Epidermal melanocyte (primary cell): ENCODE data around the gene STAMBP.
"Not testable (repeated sequence)": the region's sequence is repeated elsewhere in the genome, so short reads cannot be mapped to it uniquely, and the experiment has no call there.

Experiments used
- DNase-seq: peaks from one replicate; pipeline ENCODE4 v3.0.0; 2011; ENCODE audit warnings: low spot score; ENCODE audit not compliant: insufficient read length

STAMBP gene

DNA sequence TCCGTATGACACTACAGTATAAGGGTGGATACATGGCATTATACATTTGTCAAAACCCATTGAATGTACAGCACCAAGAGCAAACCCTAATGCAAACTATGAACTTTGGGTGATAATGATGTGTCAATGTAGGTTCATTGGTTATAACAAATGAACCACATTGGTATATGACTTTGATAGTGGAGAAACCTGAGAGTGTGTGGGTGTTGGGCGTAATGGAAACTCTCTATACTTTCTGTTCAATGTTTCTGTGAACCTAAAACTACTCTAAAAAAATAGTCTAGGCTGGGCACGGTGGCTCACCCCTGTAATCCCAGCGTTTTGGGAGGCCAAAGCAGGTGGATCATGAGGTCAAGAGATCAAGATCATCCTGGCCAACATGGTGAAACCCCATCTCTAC lies 57.6 kb downstream of the STAMBP start:
- DNase-seq, result no peak

GRCh38 chr2:73887596-73888353 lies 59.0 kb downstream of the STAMBP start:
- DNase-seq, result not testable (repeated sequence)

DNA sequence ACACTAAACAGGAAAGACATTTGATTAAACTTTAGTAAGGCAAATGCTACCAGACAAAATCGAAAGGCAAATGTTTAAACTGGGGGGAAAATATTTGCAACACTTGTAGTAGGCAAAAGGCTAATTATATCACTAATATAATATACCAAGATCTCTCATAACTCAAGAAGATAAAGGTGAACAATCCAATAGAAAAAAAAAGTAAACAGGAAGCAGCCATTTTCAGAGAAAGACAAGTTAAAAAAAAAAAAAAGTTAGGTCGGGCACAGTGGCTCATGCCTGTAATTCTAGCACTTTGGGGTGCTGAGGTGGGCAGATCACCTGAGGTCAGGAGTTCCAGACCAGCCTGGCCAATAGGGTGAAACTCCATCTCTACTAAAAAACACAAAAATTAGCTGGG lies 59.6 kb downstream of the STAMBP start:
- DNase-seq, result no peak

- DNase-seq, result no peak
Measured at GRCh38 chr2:73889206-73889605, 60.4 kb downstream of the STAMBP start.

DNA sequence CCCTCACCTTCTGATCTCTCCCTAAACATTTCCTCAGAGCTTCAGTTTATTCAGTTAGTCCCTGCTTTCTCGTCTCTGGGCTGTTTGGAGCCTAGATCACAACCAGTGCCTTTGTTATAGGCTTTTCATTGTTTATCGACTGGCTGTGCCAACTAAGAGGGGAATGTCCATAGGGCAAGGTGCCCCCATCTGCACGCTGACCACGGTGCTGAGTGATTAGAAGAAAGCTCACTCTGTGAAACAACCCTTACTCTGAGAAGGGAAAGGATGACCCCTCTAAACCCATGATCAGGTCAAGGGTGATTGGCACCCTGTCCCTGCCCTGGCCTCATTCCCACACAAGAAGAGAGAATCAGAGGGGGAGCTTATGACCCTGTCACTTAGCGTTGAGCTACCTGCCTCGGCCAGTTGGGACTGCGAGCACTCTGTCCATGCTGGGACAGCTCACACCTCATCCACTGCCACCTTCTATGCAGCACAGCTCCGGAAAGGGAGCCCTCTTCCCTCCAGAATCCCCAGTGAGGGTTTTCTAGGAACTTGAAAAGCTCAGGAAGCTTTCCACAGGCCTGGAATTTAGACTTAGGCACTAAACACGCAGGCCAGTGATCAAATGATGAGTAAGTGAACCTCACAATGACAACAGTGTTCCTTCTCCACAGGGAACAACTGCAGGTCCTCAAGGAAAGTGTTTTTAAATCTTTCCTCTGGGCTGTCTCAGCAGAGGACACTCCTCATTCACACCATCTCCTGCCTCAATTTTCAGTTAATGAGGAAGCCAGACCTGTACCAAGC lies 61.7 kb downstream of the STAMBP start:
- no peak for DNase-seq

GRCh38 chr2:73891276-73891901 lies 62.6 kb downstream of the STAMBP start:
- no peak for DNase-seq

DNA sequence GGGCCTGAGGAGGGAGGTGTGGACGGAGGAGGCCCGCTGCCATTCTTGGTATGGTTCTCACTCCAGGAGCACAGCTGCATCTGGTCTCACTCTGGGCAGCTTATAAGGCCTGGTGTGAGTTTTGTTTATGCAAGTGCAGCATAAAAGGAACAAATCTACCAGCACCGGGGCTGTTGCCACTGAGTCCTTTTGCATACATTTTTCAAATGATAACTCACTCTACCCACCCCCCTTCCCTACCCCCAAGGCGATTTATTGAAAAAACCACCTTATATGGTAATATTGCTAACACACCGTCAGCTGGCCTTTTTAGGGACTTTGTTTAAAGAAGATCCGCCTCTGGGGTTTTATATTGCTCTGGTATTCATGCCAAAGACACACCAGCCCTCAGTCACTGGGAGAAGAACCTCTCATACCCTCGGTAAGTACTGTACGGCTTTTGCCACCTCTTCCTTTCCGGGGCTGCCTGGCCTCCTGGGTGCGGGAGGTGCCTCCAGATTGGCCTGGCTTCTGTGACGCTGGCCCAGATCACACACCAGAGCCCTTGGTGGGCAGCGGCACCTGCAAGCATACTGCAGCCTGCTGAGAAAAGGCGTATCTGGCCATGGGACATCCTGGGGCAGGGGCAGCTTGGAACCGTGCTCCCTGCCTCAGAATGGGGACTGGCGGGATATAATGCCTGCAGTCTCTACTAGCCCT lies 64.0 kb downstream of the STAMBP start, which contains the start of gene ACTG2:
ACTG2 (plus strand) TSS at position 378 of the 699 bp plus-strand sequence. CDS start 8,304 bp downstream, outside the sequence.
- DNase-seq, result no peak

- DNase-seq, result no peak
Measured at GRCh38 chr2:73893764-73894474, 65.2 kb downstream of the STAMBP start.

DNA sequence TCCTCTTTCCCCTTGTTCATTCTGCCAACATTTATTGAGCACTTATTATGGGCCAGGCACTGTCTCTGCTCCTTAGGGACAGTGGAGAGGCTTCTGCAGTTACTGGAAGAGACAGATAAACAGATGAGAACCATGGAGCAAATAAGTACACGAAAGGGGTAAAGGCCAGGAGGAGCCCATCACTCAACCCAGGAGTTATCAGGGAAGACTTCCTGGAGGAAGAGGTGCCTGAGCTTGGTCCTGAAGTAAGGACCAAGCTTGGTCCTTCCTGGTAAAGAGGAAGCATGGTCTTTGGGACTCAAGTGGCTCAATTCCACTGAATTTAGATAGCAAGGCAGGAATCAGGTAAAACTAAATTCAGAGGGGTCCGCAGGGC lies 65.7 kb downstream of the STAMBP start:
- no peak for DNase-seq

DNA sequence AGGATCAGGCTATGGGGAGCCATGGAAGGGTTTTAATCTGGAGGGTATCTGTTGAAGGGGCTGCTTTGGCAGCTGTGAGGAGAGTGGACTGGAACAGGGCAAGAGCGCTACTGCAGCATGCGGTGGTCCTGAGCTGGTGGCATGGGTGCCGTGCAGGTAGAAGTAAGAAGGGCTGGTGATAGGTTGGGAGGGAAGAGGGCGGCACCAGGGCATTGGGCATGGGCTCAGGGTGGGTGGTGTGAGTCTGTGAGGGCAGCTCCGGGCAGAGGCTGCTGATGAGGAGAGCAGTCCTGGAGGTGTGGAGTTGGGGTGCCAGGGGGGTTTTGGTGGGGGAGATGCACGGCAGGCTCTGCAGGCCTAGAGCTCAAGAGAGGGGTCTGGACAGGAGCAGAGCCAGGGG lies 66.1 kb downstream of the STAMBP start:
- DNase-seq, result no peak

GRCh38 chr2:73895473-73895872 lies 66.7 kb downstream of the STAMBP start:
- no peak for DNase-seq

DNA sequence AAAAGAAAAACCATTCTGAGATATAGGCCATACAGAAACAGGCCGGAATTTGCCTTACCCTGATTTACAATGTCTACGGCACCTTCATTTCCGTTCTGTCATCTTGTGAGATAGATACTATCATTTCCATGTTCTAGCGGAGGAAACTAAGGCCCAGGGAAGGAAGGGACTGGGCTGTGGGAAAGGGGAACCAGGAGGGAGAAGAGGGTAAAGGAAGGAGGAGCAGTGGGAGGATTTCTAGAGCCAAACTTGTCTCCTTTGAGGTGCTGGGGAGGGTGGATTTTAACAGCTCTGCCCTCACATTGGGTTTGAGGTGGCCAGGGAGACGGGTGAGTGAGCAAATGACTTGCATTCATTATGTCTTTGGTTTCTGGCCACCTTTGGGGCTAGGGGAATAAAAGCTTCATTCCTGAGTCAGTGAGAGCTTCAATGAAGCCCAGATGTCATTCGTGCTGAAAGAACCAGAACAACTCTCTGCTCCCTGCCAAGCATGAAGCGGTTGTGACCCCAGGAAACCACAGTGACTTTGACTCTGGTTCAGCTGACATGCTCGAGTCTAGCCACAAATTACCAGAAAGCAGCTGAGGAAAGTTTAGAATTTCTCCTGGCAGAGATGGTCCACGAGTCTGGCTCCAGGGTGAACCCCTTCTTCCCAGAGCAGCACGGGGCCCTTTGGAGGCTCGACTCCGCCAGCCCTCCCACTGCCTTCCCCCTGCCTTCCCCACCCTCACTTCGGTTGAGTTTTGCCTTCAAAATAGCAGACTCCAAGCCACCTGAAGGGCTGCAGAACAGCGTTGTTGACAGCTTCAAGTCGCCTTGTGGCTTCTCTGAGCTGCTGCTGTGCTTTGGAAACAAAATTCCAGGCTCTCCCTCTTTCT lies 67.8 kb downstream of the STAMBP start:
- DNase-seq, result no peak

DNA sequence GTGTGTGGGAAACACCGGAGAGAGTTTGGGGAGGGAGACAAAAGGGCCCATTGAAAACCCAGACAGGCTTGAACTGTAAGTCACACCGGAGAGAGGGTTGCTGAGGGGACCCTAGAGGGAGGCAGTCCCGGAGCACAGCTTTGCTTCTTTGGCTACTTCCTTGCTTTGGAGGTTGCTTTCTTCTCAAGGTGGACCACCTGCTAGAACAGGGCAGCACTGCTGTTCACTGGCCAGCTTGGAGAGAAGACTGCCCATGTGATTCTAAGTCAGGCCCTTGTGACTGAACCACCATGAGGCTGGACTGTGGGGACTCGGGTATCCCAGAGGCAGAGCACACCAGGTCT lies 68.5 kb downstream of the STAMBP start:
- DNase-seq, result no peak

DNA sequence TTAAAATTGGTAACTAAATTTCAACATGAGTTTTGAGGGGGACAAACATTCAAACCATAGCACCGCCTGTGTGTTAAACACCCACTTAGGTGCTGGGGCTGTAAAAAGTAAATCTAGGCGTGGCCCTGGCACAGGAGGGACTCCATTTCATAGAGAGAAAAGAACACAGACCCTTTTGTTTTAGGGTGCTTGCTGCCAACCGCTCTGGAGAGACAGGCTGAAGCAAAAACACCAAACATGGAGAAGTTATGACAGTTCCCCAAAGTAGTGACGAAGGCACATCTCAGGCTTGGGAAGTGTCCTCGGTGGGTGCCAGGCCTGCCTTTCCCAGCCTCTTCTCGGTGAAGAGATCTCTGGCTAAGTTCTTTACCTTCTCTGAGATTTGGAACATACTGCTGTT lies 69.2 kb downstream of the STAMBP start:
- DNase-seq, result no peak

DNA sequence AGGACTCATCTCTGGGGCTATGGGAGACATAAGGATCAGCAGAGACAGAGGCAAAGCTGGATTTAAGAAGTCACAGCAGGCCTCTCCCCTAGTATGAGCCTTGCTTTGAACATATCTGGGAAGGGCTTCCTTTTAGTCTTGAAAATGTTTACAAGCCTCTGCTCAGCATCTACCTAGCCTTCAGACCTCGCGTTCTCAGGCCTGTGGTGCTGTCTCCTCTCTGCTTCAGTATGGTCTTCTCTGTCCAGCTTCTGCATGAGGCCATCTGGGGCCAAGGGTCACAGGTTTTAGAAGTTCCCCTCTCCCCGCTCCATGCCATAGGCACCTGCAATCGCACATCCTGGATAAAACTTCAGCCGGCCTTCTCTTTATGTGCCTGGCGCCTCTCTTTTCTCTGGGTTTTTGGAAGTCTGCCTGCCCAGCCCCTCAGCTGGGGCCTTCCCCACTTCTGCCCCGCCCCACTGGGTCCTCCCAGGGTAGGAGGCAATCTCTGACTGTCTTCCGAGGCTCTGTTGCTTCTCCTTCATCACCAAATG lies 71.1 kb downstream of the STAMBP start:
- DNase-seq, result no peak

GRCh38 chr2:73901143-73901542 lies 72.4 kb downstream of the STAMBP start:
- DNase-seq, result no peak

DNA sequence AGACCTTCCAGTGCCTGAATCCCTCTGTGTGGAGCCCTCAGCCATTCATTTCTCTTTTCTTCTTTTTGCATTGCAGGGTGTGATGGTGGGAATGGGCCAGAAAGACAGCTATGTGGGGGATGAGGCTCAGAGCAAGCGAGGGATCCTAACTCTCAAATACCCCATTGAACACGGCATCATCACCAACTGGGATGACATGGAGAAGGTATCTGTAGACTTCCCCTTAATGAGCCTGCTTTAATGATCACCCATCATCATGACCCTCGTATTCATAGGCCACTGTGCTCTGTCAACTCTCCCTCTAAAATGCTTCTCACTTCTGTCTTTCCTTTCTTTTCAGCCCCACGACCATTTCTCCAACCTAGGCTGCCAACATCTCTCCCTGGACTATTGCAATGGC lies 73.5 kb downstream of the STAMBP start:
- no peak for DNase-seq

DNA sequence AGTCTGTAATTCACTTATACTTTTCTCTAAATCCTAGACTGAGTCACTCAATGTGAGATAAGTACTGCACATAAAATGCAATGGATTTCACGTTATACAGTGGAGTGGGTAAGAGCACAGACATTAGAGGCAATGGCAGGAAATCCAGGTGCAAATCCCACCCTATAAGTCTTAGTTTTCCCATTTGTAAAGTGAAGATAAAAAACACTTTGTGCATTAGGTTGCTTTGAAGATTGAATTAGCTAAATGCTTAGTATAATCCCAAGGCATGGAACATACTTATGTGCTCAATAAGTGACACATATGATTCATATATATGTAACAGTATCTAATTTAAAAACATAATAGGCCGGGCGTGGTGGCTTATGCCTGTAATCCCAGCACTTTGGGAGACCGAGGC lies 74.6 kb downstream of the STAMBP start:
- DNase-seq, result no peak

DNA sequence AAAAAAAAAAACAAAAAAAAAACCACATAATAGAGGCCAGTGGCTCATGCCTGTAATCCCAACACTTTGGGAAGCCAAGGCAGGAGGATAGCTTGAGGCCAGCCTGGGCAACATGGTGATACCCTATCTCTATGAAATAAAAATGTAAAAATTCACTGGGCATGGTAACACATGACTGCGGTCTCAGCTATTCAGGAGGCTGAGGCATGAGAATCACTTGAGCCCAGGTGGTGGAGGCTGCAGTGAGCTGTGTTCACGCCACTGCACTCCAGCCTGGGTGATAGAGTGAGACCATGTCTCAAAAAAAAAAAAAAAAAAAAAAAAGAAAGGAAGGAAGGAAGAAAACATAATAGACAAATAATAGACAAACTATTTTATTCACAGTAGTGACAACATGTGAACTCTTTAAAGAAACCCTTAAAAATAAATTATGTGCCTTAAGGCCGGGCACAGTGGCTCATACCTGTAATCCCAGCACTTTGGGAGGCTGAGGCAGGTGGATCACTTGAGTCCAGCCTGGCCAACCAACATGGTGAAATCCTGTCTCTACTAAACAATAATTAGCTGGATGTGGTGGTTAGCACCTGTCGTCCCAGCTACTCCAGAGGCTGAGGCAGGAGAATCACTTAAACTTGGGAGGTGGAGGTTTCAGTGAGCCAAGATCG lies 75.3 kb downstream of the STAMBP start:
- not testable (repeated sequence) for DNase-seq
